Neuronal stem cell (in vitro differentiated cells): ENCODE results near the gene CALCB.

Experiments
- DNase-seq: peaks from one replicate; pipeline ENCODE4 v3.0.0-alpha.2; 2013; ENCODE audit warnings: low spot score
- H2AFZ ChIP-seq: one replicate; pipeline ENCODE4 v1.6.1; 2013; ENCODE audit warnings: mild to moderate bottlenecking, low read length, inconsistent platforms
- H2AK5ac ChIP-seq: 2 replicates; pipeline ENCODE4 v1.6.1; 2013; ENCODE audit warnings: low read depth, mild to moderate bottlenecking, inconsistent platforms, low read length, moderate library complexity, mixed read lengths
- H2BK120ac ChIP-seq: 2 replicates; pipeline ENCODE4 v1.6.1; 2013; ENCODE audit warnings: low read depth, mild to moderate bottlenecking, inconsistent platforms, low read length, moderate library complexity, mixed read lengths
- H2BK12ac ChIP-seq: one replicate; pipeline ENCODE4 v1.6.1; 2013; ENCODE audit warnings: low read length, inconsistent platforms
- H2BK15ac ChIP-seq: 2 replicates; pipeline ENCODE4 v1.6.1; 2013; ENCODE audit warnings: mild to moderate bottlenecking, low read length, inconsistent platforms, mixed read lengths
- H2BK5ac ChIP-seq: one replicate; pipeline ENCODE4 v1.6.1; 2013; ENCODE audit warnings: inconsistent platforms, mild to moderate bottlenecking, low read length, moderate library complexity
- H3K14ac ChIP-seq: one replicate; pipeline ENCODE4 v1.6.1; 2013; ENCODE audit warnings: low read length, inconsistent platforms
- H3K18ac ChIP-seq: 2 replicates; pipeline ENCODE4 v1.6.1; 2013; ENCODE audit warnings: low read length, inconsistent platforms
- H3K23ac ChIP-seq: 2 replicates; pipeline ENCODE4 v1.6.1; 2013; ENCODE audit warnings: low read depth, mild to moderate bottlenecking, mixed read lengths, low read length, inconsistent platforms; ENCODE audit not compliant: poor library complexity
- H3K27ac ChIP-seq: replicated peaks from 3 replicates; pipeline ENCODE4 v1.5.1; 2013; ENCODE audit warnings: low read length, inconsistent platforms
- H3K27me3 ChIP-seq, 3 experiments: 2 replicates each; pipeline ENCODE4 v1.6.1; 2013; ENCODE audit warnings: low read length in 3 of 3, mild to moderate bottlenecking in 2 of 3, inconsistent platforms in 1 of 3, low read depth in 1 of 3, mixed read lengths in 1 of 3, moderate library complexity in 1 of 3; ENCODE audit not compliant: control insufficient read depth in 3 of 3, insufficient read depth in 3 of 3
- H3K36me3 ChIP-seq, 2 donors: replicated peaks in 1 of 2; 2 replicates each; pipeline ENCODE4 v1.6.1; 2013; ENCODE audit warnings: low read length in 2 of 2; ENCODE audit not compliant: control insufficient read depth in 2 of 2, insufficient read depth in 2 of 2
- H3K4ac ChIP-seq: 2 replicates; pipeline ENCODE4 v1.6.1; 2013; ENCODE audit warnings: inconsistent platforms, mild to moderate bottlenecking, low read length, moderate library complexity
- H3K4me1 ChIP-seq, 2 donors: 1 replicate in 1 of 2; 2 replicates in 1 of 2; pipeline ENCODE4 v1.6.1; 2013; ENCODE audit warnings: low read length in 2 of 2, low read depth in 1 of 2; ENCODE audit not compliant: control insufficient read depth in 2 of 2, insufficient read depth in 1 of 2
- H3K4me2 ChIP-seq: one replicate; pipeline ENCODE4 v1.6.1; 2013; ENCODE audit warnings: mild to moderate bottlenecking, low read length, inconsistent platforms; ENCODE audit not compliant: insufficient read depth, poor library complexity, severe bottlenecking
- H3K4me3 ChIP-seq, 2 donors: 2 replicates each; pipeline ENCODE4 v1.5.1; 2013; ENCODE audit warnings: low read length in 2 of 2, mild to moderate bottlenecking in 2 of 2, inconsistent platforms in 1 of 2, moderate library complexity in 1 of 2
- H3K79me1 ChIP-seq: one replicate; pipeline ENCODE4 v1.6.1; 2013; ENCODE audit warnings: low read depth, mild to moderate bottlenecking, inconsistent platforms, low read length, moderate library complexity
- H3K9ac ChIP-seq: one replicate; pipeline ENCODE4 v1.6.1; 2013; ENCODE audit warnings: mild to moderate bottlenecking, low read depth, low read length, inconsistent platforms; ENCODE audit not compliant: poor library complexity
- H3K9me3 ChIP-seq, 2 donors: replicated peaks in 1 of 2; 2 replicates each; pipeline versions ENCODE3 to v1.6.1; 2013; ENCODE audit warnings: low read length in 2 of 2, mild to moderate bottlenecking in 2 of 2, inconsistent platforms in 1 of 2, low read depth in 1 of 2, mixed read lengths in 1 of 2, moderate library complexity in 1 of 2; ENCODE audit not compliant: control insufficient read depth in 2 of 2, insufficient read depth in 1 of 2
- H4K8ac ChIP-seq: one replicate; pipeline ENCODE4 v1.6.1; 2013; ENCODE audit warnings: low read depth, mild to moderate bottlenecking, inconsistent platforms, low read length, moderate library complexity
- H4K91ac ChIP-seq: one replicate; pipeline ENCODE4 v1.6.1; 2013; ENCODE audit warnings: low read length, low read depth, mild to moderate bottlenecking, inconsistent platforms; ENCODE audit not compliant: poor library complexity
- WGBS, 2 donors: extraction: QIAGEN DNeasy Blood & Tissue Kit; methylation state at CpG; one replicate each; pipeline ENCODE4 v1.1.7; 2013; ENCODE audit warnings: missing lambda C conversion rate in 2 of 2, mixed read lengths in 1 of 2; ENCODE audit not compliant: insufficient read length in 2 of 2, insufficient replicate concordance in 1 of 2; ENCODE audit errors: extremely low coverage in 2 of 2; 5-methylcytosine and 5-hydroxymethylcytosine counted together

Gene CALCB

GRCh38 chr11:15101072-15101709, 27.8 kb downstream of the CALCB start:
- no peaks in the 10 kb centered on the region for H3K4me1 ChIP-seq
- H3K27me3 ChIP-seq = no peaks in the 10 kb centered on the region
- no peak overlapping the region for H4K8ac ChIP-seq
- H4K91ac ChIP-seq = no peak overlapping the region
- H3K9ac ChIP-seq = no peak overlapping the region
- no peak overlapping the region for H2BK5ac ChIP-seq
- DNase-seq = peak; percentile 57
- no peak overlapping the region for H3K14ac ChIP-seq
- no peak overlapping the region for H3K27ac ChIP-seq
- no peak overlapping the region for H3K4me2 ChIP-seq
- no peaks in the 10 kb centered on the region for H3K36me3 ChIP-seq
- H3K23ac ChIP-seq = no peak overlapping the region
- H2BK120ac ChIP-seq = no peak overlapping the region
- no peak overlapping the region for H3K4me3 ChIP-seq
- WGBS, 2 donors = no CpG with 5 or more reads among the region's 8 CpGs
- H2AFZ ChIP-seq = peak overlapping the region; percentile 5
- no peak overlapping the region for H2AK5ac ChIP-seq
- H2BK15ac ChIP-seq = no peak overlapping the region
- H3K9me3 ChIP-seq = peaks cover 0 to 2% of the 10 kb centered on the region in 2 donors
- no peak overlapping the region for H2BK12ac ChIP-seq
- H3K18ac ChIP-seq = no peak overlapping the region
- H3K4ac ChIP-seq = no peak overlapping the region
- H3K79me1 ChIP-seq = no peaks in the 10 kb centered on the region

GRCh38 chr11:15104166-15104565, 30.8 kb downstream of the CALCB start:
- Histone ChIP-seq H3K18ac (no peak overlapping the region), H2BK15ac (no peak overlapping the region), H3K14ac (no peak overlapping the region), H2BK5ac (no peak overlapping the region), H3K4me2 (no peak overlapping the region), H3K27ac (no peak overlapping the region), H3K4ac (no peak overlapping the region), H3K79me1 (no peaks in the 10 kb centered on the region), H2AFZ (no peak overlapping the region), H4K8ac (no peak overlapping the region), H2AK5ac (no peak overlapping the region), H3K4me1 (peaks cover 0 to 5% of the 10 kb centered on the region in 2 donors), H3K9me3 (peaks cover 0 to 2% of the 10 kb centered on the region in 2 donors), H3K4me3 (no peak overlapping the region), H2BK12ac (no peak overlapping the region), H3K23ac (no peak overlapping the region), H3K9ac (no peak overlapping the region), H2BK120ac (no peak overlapping the region), H3K27me3 (no peaks in the 10 kb centered on the region), H4K91ac (no peak overlapping the region), H3K36me3 (no peaks in the 10 kb centered on the region)
- no peak for DNase-seq
- WGBS, 2 donors = no CpG with 5 or more reads among the region's 2 CpGs

- Histone ChIP-seq H2AFZ (no peak overlapping the region), H4K8ac (no peak overlapping the region), H2AK5ac (no peak overlapping the region), H3K36me3 (no peaks in the 10 kb centered on the region), H3K4me1 (peaks cover 0 to 5% of the 10 kb centered on the region in 2 donors), H2BK12ac (no peak overlapping the region), H3K27ac (no peak overlapping the region), H3K79me1 (no peaks in the 10 kb centered on the region), H3K4me2 (no peak overlapping the region), H4K91ac (no peak overlapping the region), H3K14ac (no peak overlapping the region), H3K27me3 (no peaks in the 10 kb centered on the region), H2BK120ac (no peak overlapping the region), H3K9ac (no peak overlapping the region), H3K4me3 (no peak overlapping the region), H3K9me3 (peaks cover 0 to 2% of the 10 kb centered on the region in 2 donors), H2BK15ac (no peak overlapping the region), H3K23ac (no peak overlapping the region), H2BK5ac (no peak overlapping the region), H3K18ac (no peak overlapping the region), H3K4ac (no peak overlapping the region)
- WGBS, 2 donors = no CpG with 5 or more reads among the region's 8 CpGs
- DNase-seq = no peak
Measured at GRCh38 chr11:15106201-15106965, 33.0 kb downstream of the CALCB start.

GRCh38 chr11:15107730-15108515, 34.5 kb downstream of the CALCB start:
- DNase-seq = no peak
- no peaks in the 10 kb centered on the region for H3K27me3 ChIP-seq
- no peak overlapping the region for H2BK12ac ChIP-seq

More at GRCh38 chr11:15107730-15108515, 34.5 kb downstream of the CALCB start:
- H2AFZ ChIP-seq = no peak overlapping the region
- peaks cover 0 to 5% of the 10 kb centered on the region in 2 donors for H3K4me1 ChIP-seq
- no peak overlapping the region for H3K14ac ChIP-seq
- no peak overlapping the region for H3K9ac ChIP-seq
- no peak overlapping the region for H2BK5ac ChIP-seq
- WGBS, 2 donors = no CpG with 5 or more reads among the region's 4 CpGs
- H3K23ac ChIP-seq = no peak overlapping the region
- no peak overlapping the region for H3K4me2 ChIP-seq
- H3K36me3 ChIP-seq = no peaks in the 10 kb centered on the region
- H2AK5ac ChIP-seq = no peak overlapping the region
- H2BK120ac ChIP-seq = no peak overlapping the region
- H4K8ac ChIP-seq = no peak overlapping the region
- no peaks in the 10 kb centered on the region for H3K9me3 ChIP-seq
- no peak overlapping the region for H3K18ac ChIP-seq
- H4K91ac ChIP-seq = no peak overlapping the region
- no peak overlapping the region for H2BK15ac ChIP-seq
- no peak overlapping the region for H3K4me3 ChIP-seq
- no peak overlapping the region for H3K27ac ChIP-seq
- no peaks in the 10 kb centered on the region for H3K79me1 ChIP-seq
- H3K4ac ChIP-seq = no peak overlapping the region
